Measurements from ENCODE around the gene LRP5.

The LRP5 gene

GRCh38 chr11:68308068-68308467 is 4.3 kb upstream of the LRP5 start:
- no peak for TF ChIP-seq CTCF (IDR thresholded peaks at IDR 0.05; ENCODE audit: insufficient read depth, low read depth, low read length, missing control alignments)
- no peak for DNase-seq (ENCODE audit: low read depth)

GRCh38 chr11:68309621-68310185 is 2.7 kb upstream of the LRP5 start:
- H3K4me3 ChIP-seq (ENCODE audit: low read length) = no peak overlapping the region
- TF ChIP-seq CTCF (IDR thresholded peaks at IDR 0.05; ENCODE audit: insufficient read depth, low read depth, low read length, missing control alignments) = no peak
- no peak for DNase-seq (ENCODE audit: low read depth)

More at GRCh38 chr11:68308068-68308467, 4.3 kb upstream of the LRP5 start:
- no peak overlapping the region for H3K4me3 ChIP-seq (ENCODE audit: low read length)

- no peak for DNase-seq (ENCODE audit: low read depth)
- TF ChIP-seq CTCF (IDR thresholded peaks at IDR 0.05; ENCODE audit: insufficient read depth, low read depth, low read length, missing control alignments) = no peak
- no peak overlapping the region for H3K4me3 ChIP-seq (ENCODE audit: low read length)
Observed at GRCh38 chr11:68311160-68312116, 953 bp upstream of the LRP5 start.

GRCh38 chr11:68312780-68313573 is 586 bp downstream of the LRP5 start:
- H3K4me3 ChIP-seq (ENCODE audit: low read length) = peak overlapping the region; percentile 68
- no peak for TF ChIP-seq CTCF (IDR thresholded peaks at IDR 0.05; ENCODE audit: insufficient read depth, low read depth, low read length, missing control alignments)
- peak; percentile 40 for DNase-seq (ENCODE audit: low read depth)

- DNase-seq (ENCODE audit: low read depth) = peak; percentile 28
- H3K4me3 ChIP-seq (ENCODE audit: low read length) = peak overlapping the region; percentile 68
- TF ChIP-seq CTCF (IDR thresholded peaks at IDR 0.05; ENCODE audit: insufficient read depth, low read depth, low read length, missing control alignments) = no peak
Observed at GRCh38 chr11:68313574-68314202, 1.3 kb downstream of the LRP5 start.

Data from epithelial cell of esophagus (primary cell).